ENCODE data around the gene PDE6B.
"Not testable (repeated sequence)": the region's sequence is repeated elsewhere in the genome, so short reads cannot be mapped to it uniquely, and the experiment has no call there.

PDE6B gene

GRCh38 chr4:635066-635835 lies 9.9 kb downstream of the PDE6B start:
- in situ Hi-C loops (cut with MboI; ENCODE audit: low sequenced_read_pairs), result not testable (repeated sequence)

DNA sequence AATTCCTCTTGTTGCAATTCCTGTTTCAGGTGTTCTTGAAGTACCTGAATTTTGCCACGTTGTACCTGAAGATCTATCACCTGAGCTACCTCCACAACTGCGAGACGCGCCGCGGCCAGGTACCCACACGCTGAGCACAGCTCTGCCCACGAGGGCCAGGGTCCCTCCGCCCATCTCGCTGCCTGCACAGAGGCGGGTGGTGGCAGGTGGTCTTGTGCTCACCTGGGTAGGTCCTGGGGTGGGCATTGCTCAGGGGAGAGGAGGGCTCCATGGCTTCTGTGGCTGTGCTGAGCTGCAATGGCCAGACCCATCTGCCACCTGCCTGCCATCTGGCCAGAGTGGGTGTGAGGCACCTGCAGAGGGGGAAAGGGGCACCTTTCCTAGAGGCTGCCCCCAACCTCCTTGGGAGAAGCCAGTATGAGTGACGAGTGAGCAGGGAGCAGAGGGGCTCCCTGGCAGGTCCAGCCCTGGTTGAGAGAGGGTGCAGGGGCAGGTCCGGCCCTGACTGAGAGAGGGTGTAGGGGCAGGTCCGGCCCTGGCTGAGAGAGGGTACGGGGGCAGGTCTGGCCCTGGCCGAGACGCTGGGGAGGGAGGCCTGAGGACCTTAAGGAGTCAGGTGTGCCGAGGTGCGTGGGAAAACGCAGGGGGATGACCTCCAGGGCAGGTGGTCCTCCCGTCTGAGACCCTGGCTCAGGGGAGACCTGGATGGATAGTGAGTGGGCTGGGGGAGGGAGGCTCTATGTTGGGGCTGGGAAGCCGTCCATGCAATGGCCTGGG lies 10.7 kb downstream of the PDE6B start:
- in situ Hi-C loops (cut with MboI; ENCODE audit: low sequenced_read_pairs), result no loop called here

GRCh38 chr4:636628-637159 lies 11.3 kb downstream of the PDE6B start:
- in situ Hi-C loops (cut with MboI; ENCODE audit: low sequenced_read_pairs), result no loop called here

DNA sequence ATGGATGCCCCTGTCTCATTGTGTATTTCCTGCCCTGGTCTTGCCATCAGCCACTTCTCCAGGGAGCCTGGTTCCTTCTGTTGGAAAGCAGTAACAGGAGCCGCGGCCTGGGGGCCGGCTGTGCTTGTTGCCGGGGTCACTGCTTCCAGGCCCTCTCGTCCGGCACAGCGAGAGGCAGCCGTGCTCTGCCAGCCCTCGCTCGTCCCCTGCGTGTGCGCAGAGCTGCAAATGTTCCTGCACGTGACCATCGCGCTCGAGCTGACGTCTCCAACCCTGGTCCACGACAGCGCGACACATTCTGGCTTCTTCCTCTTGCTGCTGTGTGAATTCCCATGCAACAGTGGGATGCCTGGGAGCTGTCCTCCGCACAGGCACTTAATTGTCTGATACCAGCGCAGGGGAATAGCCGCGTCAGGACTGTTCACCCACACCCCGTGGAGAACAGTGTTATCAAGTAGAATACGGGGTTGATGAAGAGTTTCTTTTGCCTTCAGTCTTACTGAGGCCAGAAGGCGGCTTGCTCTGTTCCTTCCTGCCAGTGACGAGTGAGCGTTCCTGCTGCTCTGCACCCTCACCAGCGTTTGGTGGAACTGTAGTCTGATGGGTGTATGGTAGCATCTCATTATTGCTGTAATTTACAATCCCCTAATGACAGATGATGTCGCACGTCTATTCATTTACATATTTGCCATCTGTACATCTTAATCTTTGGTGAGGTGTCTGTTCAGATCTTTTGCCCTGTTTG lies 12.3 kb downstream of the PDE6B start:
- in situ Hi-C loops (cut with MboI; ENCODE audit: low sequenced_read_pairs), result no loop called here

- in situ Hi-C loops (cut with MboI; ENCODE audit: low sequenced_read_pairs), result not testable (repeated sequence)
These were observed 17.0 kb downstream of the PDE6B start for GRCh38 chr4:642366-642765.

DNA sequence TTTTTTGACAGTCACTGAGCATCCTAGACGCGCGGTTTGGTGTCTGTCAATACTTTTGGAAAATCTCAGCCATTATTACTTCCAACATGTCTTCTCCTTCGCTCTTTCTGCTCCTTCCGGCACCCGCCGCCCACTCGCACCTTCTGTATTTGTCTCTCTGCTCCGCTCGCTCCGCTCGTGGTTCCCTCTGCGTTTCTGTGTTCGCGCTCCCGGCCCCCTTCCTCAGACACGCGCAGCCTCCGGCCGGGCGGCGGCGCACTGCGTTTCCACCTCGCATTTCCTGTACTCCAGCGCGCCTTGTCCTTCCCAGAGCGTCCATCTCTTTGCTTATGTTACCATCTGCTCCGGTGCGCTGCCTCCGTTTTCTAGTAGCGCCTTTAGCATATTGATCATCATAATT lies 21.1 kb downstream of the PDE6B start:
- in situ Hi-C loops (cut with MboI; ENCODE audit: low sequenced_read_pairs), result no loop called here

- in situ Hi-C loops (cut with MboI; ENCODE audit: low sequenced_read_pairs), result no loop called here
These were observed 22.1 kb downstream of the PDE6B start for GRCh38 chr4:647481-647880.

DNA sequence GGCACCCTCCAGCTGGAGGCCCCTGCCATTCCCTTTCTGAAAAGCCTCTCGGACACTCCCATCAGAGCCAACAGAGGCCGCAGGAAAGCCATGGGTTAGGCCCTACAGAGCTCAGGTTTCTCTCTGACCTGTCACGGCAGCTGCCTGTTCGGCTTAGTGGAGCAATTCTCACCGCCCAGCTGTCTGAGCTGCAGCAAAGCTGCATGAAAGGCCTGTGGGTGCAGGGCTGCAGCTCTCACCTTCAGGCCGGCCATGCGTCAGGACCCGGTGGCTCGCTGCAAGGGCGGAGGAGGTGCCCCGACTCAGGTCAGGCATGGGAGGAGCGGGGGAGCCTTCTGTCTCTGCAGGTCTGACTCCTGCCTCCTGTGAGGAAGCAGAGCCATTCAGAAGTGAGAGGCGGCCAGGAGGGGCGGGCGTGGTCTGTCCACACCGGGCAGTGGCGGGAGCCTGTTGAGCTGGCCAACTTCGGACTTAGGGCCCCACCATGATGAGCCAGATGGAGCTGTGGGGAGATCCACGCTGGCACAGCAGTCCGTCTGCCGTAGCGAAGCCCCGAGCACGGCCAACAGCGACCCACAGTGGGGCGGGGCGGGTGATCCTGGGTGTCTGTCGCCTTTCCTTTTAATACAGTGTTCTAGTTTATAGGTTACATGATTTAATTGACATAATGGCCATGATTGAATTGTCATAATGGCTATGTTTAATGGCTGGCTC lies 23.4 kb downstream of the PDE6B start:
- in situ Hi-C loops (cut with MboI; ENCODE audit: low sequenced_read_pairs), result no loop called here

DNA sequence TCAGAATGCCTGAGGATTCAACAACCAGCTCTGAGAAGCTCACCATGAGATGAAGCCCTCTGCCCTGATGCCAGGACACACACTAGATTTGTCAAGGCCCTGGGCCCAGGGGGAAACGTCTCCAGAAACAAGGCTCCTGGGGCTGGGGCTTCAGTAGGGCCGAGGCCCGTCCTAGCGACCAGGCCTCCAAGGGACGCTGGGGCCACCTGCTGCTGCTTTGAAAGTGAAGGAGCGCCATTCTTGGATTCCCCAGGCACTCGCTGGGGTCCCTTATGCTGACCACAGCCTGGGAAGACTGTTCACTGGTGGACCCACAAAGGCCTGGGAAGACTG lies 23.9 kb downstream of the PDE6B start:
- in situ Hi-C loops (cut with MboI; ENCODE audit: low sequenced_read_pairs), result no loop called here

- in situ Hi-C loops (cut with MboI; ENCODE audit: low sequenced_read_pairs), result no loop called here
These were observed 24.5 kb downstream of the PDE6B start for GRCh38 chr4:649751-650310.

DNA sequence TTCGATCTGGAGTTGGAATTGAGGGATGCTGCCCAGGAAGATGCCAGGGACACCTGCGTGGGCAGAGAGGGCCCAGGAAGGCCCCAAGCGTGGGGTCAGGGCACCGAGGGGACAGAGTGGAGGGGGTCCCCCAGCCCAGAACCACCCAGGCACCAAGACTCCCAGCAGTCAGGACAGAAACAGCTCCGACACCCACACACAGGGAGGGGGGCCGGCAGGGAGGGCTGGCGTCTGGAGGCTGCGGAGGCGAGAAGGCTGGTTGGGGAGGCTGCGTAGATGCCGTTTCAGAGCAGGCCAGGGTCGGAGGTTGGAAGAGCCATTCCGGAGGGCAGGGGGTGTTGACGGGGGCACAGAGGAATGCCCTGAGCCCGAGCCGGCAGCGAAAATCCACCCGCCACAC lies 25.1 kb downstream of the PDE6B start:
- in situ Hi-C loops (cut with MboI; ENCODE audit: low sequenced_read_pairs), result no loop called here

GRCh38 chr4:650951-651883 lies 25.8 kb downstream of the PDE6B start:
- in situ Hi-C loops (cut with MboI; ENCODE audit: low sequenced_read_pairs), result no loop called here

GRCh38 chr4:651884-652642 lies 26.7 kb downstream of the PDE6B start:
- in situ Hi-C loops (cut with MboI; ENCODE audit: low sequenced_read_pairs), result no loop called here

DNA sequence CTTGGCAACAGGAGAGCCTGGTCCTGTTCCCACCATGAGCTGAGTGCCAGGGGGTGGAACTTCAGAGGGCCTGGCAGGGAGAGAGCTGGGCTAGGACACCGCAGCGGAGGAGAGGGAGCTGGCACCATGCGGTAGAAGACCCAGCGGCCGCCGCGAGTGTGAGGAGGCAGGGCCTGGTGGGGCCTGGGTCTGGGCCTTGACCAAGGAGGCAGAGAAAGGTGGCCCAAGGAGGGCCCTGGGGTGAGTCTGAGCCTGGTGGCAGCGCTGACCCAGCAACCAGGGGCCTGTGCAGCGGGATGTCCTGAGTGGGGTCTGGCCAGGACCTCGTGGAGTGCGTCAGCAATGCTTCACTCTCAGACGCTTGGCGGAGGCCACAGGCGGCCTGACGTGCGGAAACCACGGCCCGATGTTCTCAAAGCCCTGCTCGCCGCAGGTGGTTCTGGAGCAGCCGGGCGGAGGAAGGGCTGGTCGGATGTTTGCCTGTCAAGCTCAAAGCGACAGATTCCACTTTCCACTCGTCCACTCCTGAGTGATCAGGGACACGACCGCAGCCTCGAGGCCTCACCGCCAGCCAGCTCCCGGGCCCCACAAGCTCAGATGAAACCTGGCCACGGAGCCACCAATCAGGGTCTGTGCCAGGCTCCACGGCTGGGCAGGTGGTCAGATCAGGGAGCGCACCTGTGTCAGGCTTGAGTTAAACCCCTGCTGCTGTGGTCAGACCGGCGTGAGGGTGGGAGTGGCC lies 27.9 kb downstream of the PDE6B start:
- in situ Hi-C loops (cut with MboI; ENCODE audit: low sequenced_read_pairs), result no loop called here

DNA sequence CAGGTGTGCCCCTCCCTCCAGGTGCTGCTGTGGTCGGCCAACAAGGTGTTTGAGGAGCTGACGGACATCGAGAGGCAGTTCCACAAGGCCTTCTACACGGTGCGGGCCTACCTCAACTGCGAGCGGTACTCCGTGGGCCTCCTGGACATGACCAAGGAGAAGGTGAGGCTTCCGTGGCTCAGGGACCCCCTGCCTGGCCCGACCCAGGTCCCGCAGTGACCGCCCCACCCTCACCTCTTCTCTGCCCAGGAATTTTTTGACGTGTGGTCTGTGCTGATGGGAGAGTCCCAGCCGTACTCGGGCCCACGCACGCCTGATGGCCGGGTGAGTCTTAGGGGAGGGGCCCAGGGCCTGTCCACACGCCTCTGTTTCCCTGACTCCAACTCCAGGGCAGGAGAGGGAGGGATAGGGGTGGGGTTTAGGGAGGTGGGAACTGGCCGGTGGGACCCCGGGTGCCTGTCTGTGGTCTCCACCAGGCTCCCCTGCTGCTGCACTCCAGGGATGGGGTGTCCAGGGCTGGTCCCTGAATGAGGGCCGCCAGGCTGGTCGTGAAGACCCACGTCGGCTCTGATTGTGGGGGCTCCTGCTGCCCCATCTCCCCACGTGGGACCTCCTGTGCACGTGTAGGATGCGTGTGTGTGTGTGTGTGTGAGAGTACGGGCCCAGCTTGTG lies 28.6 kb downstream of the PDE6B start:
- in situ Hi-C loops (cut with MboI; ENCODE audit: low sequenced_read_pairs), result no loop called here

DNA sequence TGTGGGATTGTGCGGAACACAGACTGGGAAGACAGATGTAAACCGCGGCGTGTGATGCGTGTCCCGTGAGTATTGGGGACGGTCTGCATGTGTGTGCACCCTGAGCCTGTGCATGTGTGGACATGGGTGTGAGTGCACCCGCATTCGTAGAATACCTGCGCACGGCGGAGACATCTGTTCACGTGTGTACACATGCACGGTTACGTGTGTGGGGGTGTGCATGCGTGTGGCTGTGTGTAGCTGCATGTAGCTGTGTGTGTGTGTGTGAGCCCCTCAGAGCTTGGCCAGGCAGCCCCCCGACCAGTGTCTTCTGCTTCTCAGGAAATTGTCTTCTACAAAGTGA lies 29.1 kb downstream of the PDE6B start:
- in situ Hi-C loops (cut with MboI; ENCODE audit: low sequenced_read_pairs), result no loop called here

- in situ Hi-C loops (cut with MboI; ENCODE audit: low sequenced_read_pairs), result no loop called here
These were observed 29.6 kb downstream of the PDE6B start for GRCh38 chr4:654871-655463.

Measured in HL-60/S4 treated with retinoic acid at 250 ng/mL for 4 days and 3 days (cell line).